GM13976 (cell line): ENCODE data around the gene PRSS36.
"Not testable (repeated sequence)": the region's sequence is repeated elsewhere in the genome, so short reads cannot be mapped to it uniquely, and the experiment has no call there.

Experiments
- DNase-seq: peaks from one replicate; pipeline ENCODE4 v3.0.0; 2012; ENCODE audit warnings: low spot score
- CTCF ChIP-seq: IDR thresholded peaks from 2 replicates; pipeline ENCODE4 v1.5.1; 2012; ENCODE audit warnings: borderline replicate concordance, mild to moderate bottlenecking; ENCODE audit not compliant: insufficient read depth; ENCODE audit errors: extremely low read depth, missing control alignments, control extremely low read depth
- in situ Hi-C: fragments of 300-500 bp; cut with MboI; formaldehyde crosslinking; loops from one replicate; pipeline ENCODE4 v1.12.0; 2022; ENCODE audit warnings: low sequenced_read_pairs, mixed read lengths, inconsistent platforms; ENCODE audit not compliant: unreplicated experiment

PRSS36 gene

DNA sequence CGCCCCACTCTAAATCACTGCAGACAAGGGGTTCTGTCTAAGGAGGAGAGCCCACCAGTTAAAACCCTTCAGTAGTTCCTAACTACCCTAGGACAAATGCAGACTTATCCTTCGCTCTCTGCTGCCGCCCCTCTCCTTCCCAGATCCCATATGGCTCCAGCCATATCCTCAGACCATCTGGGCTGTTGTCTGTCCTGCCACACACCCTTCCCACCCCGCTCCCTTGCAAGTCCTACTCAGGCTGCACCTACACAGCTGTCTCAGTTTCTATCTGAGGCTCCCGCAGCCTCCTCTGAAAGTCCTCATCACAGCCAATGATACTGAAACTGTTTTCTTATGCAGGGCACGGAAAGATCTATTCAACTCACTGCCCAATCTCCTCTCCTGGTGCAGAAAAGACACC is 42.4 kb downstream of the PRSS36 start:
- DNase-seq, result peak; percentile 78
- no peak for TF ChIP-seq CTCF
- in situ Hi-C loops, result no loop called here

DNA sequence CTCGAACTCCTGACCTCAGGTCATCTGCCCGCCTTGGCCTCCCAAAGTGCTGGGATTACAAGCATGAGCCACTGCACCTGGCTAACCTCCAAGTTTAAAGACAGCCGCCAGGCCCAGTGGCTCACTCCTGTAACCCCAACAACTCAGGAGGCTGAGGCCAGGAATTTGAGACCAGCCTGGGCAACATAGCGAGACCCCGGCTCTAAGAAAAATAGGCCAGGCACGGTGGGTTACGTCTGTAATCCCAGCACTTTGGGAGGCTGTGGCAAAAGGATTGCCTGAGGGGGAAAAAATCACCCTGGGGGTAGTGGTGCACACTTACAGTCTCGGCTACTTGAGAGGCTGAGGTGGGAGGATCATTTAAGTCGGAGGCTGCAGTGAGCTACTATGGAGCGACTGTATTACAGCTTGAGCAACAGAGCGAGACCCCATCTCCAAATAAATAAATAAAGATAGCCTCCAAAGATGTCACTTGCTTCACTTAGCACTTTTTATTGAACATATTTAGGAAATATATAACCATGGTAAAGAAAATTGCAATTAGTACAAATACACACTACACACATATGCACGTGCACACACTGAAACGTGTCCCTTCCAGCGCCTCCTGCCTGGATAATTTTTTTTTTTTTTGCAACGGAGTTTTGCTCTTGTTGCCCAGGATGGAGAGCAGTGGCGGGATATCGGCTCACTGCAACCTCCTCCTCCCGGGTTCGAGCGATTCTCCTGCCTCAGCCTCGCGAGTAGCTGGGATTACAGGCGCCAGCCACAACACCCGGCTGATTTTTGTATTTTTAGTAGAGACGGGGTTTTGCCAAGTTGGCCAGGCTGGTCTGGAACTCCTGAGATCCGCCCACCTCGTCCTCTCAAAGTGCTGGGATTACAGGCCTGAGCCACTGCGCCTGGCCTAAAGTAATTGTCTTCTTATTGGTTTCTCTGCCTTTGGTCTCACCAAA is 43.1 kb downstream of the PRSS36 start:
- in situ Hi-C loops, result no loop called here
- no peak for TF ChIP-seq CTCF
- no peak for DNase-seq

- in situ Hi-C loops, result no loop called here
- peak; percentile 84 for TF ChIP-seq CTCF
- peak; percentile 87 for DNase-seq
Measured at GRCh38 chr16:31105677-31106213, 44.1 kb downstream of the PRSS36 start.

DNA sequence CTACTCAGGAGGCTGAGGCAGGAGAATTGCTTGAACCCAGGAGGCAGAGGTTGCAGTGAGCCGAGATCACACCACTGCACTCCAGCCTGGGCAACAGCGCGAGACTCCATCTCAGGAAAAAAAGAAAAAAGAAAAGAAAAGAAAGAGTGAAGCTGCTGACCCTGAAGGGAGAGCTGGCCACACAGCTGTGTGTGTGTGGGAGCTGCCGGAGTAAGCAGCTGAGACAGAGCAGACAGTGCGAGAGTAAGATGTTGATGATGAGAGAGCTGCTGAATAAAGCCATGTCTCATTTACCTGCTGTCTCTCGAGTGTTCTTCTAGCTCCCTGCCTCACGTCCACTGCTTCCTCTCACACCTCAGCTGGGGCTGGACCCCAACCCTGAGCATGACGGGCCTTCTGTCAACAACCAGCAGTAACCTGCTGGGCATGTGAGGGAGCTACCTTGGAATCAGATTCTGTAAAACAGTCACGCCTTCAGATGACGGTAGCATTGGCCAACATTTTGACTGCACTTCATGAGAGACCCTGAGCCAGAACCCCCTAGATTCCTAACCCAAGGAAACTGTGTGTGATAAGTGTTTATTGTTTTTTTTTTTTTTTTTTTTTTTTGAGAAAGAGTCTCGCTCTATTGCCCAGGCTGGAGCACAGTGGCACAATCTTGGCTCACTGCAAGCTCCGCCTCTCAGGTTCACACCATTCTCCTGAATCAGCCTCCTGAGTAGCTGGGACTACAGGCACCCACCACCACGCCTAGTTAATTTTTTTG is 48.8 kb downstream of the PRSS36 start:
- DNase-seq, result not testable (repeated sequence)

GRCh38 chr16:31099860-31100638 is 49.8 kb downstream of the PRSS36 start:
- no peak for TF ChIP-seq CTCF
- in situ Hi-C loops, result no loop called here
- no peak for DNase-seq

More for the DNA sequence above, 48.8 kb downstream of the PRSS36 start:
- in situ Hi-C loops, result not testable (repeated sequence)

- DNase-seq, result peak; percentile 93
- in situ Hi-C loops, result no loop called here
- TF ChIP-seq CTCF, result no peak
Measured at GRCh38 chr16:31094424-31095120, 55.3 kb downstream of the PRSS36 start, which contains the start of gene VKORC1. Gene VKORC1 (minus strand): TSS chr16:31094797. CDS start chr16:31094729, 68 bp downstream.
